ENCODE results near the gene SKIC8.

SKIC8 gene

GRCh38 chr15:78319588-78319987 is 20.2 kb upstream of the SKIC8 start:
- no peak overlapping the region for H3K4me3 ChIP-seq (ENCODE audit: low read depth, low read length)
- in situ Hi-C loops (cut with HindIII; ENCODE audit: low pct_ligation_motif_present, low sequenced_read_pairs), result no loop called here
- no peaks in the 10 kb centered on the region for H3K27me3 ChIP-seq (replicated peaks)
- H3K27ac ChIP-seq, result no peak overlapping the region
- H3K36me3 ChIP-seq (replicated peaks), result no peaks in the 10 kb centered on the region
- no peak for TF ChIP-seq CTCF (IDR thresholded peaks at IDR 0.05; ENCODE audit: low read depth, low read length, missing control alignments)
- DNase-seq, result no peak

GRCh38 chr15:78317145-78317836 is 17.9 kb upstream of the SKIC8 start:
- in situ Hi-C loops (cut with HindIII; ENCODE audit: low pct_ligation_motif_present, low sequenced_read_pairs), result no loop called here
- DNase-seq, result no peak
- H3K27ac ChIP-seq, result no peak overlapping the region
- no peaks in the 10 kb centered on the region for H3K36me3 ChIP-seq (replicated peaks)
- H3K27me3 ChIP-seq (replicated peaks), result no peaks in the 10 kb centered on the region
- no peak overlapping the region for H3K4me3 ChIP-seq (ENCODE audit: low read depth, low read length)
- peak; percentile 46 for TF ChIP-seq CTCF (IDR thresholded peaks at IDR 0.05; ENCODE audit: low read depth, low read length, missing control alignments)

GRCh38 chr15:78316283-78317083 is 17.1 kb upstream of the SKIC8 start:
- Histone ChIP-seq H3K27me3 (replicated peaks) (no peaks in the 10 kb centered on the region), H3K4me3 (ENCODE audit: low read depth, low read length) (no peak overlapping the region), H3K27ac (no peak overlapping the region), H3K36me3 (replicated peaks) (no peaks in the 10 kb centered on the region)
- in situ Hi-C loops (cut with HindIII; ENCODE audit: low pct_ligation_motif_present, low sequenced_read_pairs), result no loop called here
- no peak for DNase-seq
- TF ChIP-seq CTCF (IDR thresholded peaks at IDR 0.05; ENCODE audit: low read depth, low read length, missing control alignments), result no peak

GRCh38 chr15:78315686-78316282 is 16.4 kb upstream of the SKIC8 start:
- DNase-seq, result no peak
- no peak overlapping the region for H3K27ac ChIP-seq
- in situ Hi-C loops (cut with HindIII; ENCODE audit: low pct_ligation_motif_present, low sequenced_read_pairs), result no loop called here
- TF ChIP-seq CTCF (IDR thresholded peaks at IDR 0.05; ENCODE audit: low read depth, low read length, missing control alignments), result peak; percentile 62
- H3K4me3 ChIP-seq (ENCODE audit: low read depth, low read length), result no peak overlapping the region
- no peaks in the 10 kb centered on the region for H3K27me3 ChIP-seq (replicated peaks)
- no peaks in the 10 kb centered on the region for H3K36me3 ChIP-seq (replicated peaks)

GRCh38 chr15:78314181-78314581 is 14.8 kb upstream of the SKIC8 start:
- Histone ChIP-seq H3K27me3 (replicated peaks) (no peaks in the 10 kb centered on the region), H3K27ac (no peak overlapping the region), H3K36me3 (replicated peaks) (no peaks in the 10 kb centered on the region), H3K4me3 (ENCODE audit: low read depth, low read length) (no peak overlapping the region)
- in situ Hi-C loops (cut with HindIII; ENCODE audit: low pct_ligation_motif_present, low sequenced_read_pairs), result no loop called here
- no peak for TF ChIP-seq CTCF (IDR thresholded peaks at IDR 0.05; ENCODE audit: low read depth, low read length, missing control alignments)
- no peak for DNase-seq
